Loucy (cell line): ENCODE results near the gene CDC73.
"Not testable (repeated sequence)": the region's sequence is repeated elsewhere in the genome, so short reads cannot be mapped to it uniquely, and the experiment has no call there.

Experiments
- H2AFZ ChIP-seq: fragments of 200-600 bp; sonication (generic); 2 replicates; pipeline ENCODE4 v1.6.0; 2016; ENCODE audit warnings: antibody characterized with exemption, mild to moderate bottlenecking, low read length, moderate library complexity
- H3F3A ChIP-seq: fragments of 200-600 bp; 2 replicates; pipeline ENCODE4 v1.6.0; 2016; ENCODE audit warnings: antibody characterized with exemption, low read depth, mild to moderate bottlenecking
- H3K27me3 ChIP-seq: fragments of 200-600 bp; sonication (generic); 2 replicates; pipeline ENCODE4 v1.6.1; 2014; ENCODE audit warnings: low read length, mild to moderate bottlenecking; ENCODE audit not compliant: insufficient read depth, poor library complexity, severe bottlenecking
- H3K36me3 ChIP-seq: fragments of 200-600 bp; sonication (generic); 2 replicates; pipeline ENCODE4 v1.6.1; 2016; ENCODE audit warnings: low read length; ENCODE audit not compliant: insufficient read depth
- H3K4me1 ChIP-seq: fragments of 200-600 bp; sonication (generic); 2 replicates; pipeline ENCODE4 v1.5.1; 2014; ENCODE audit warnings: low read length, mild to moderate bottlenecking; ENCODE audit not compliant: insufficient read depth, poor library complexity, severe bottlenecking
- H3K4me2 ChIP-seq: fragments of 200-600 bp; sonication (generic); 2 replicates; pipeline ENCODE4 v1.6.0; 2014; ENCODE audit warnings: antibody characterized with exemption, low read length, low read depth, mild to moderate bottlenecking; ENCODE audit not compliant: poor library complexity, severe bottlenecking
- H3K4me3 ChIP-seq: fragments of 200-600 bp; sonication (generic); 2 replicates; pipeline ENCODE4 v1.5.1; 2014; ENCODE audit warnings: low read length, mild to moderate bottlenecking, mixed read lengths; ENCODE audit not compliant: poor library complexity, severe bottlenecking
- H3K79me2 ChIP-seq: fragments of 200-600 bp; sonication (generic); 2 replicates; pipeline ENCODE4 v1.6.1; 2014; ENCODE audit warnings: low read length; ENCODE audit not compliant: insufficient read depth
- H3K9ac ChIP-seq: fragments of 200-600 bp; sonication (generic); 2 replicates; pipeline ENCODE4 v1.6.0; 2014; ENCODE audit warnings: mild to moderate bottlenecking, low read depth, low read length, moderate library complexity; ENCODE audit not compliant: poor library complexity, severe bottlenecking
- H3K9me2 ChIP-seq: fragments of 200-600 bp; sonication (generic); replicated peaks from 2 replicates; pipeline ENCODE4 v1.6.1; 2016; ENCODE audit warnings: low read depth, low read length, mixed read lengths
- H3K9me3 ChIP-seq: fragments of 200-600 bp; sonication (generic); 2 replicates; pipeline ENCODE4 v1.6.1; 2014; ENCODE audit warnings: mild to moderate bottlenecking, antibody characterized with exemption, low read length, low read depth; ENCODE audit not compliant: insufficient read depth
- H4K20me1 ChIP-seq: fragments of 200-600 bp; sonication (generic); 2 replicates; pipeline ENCODE4 v1.6.0; 2014; ENCODE audit warnings: antibody characterized with exemption, low read length, mild to moderate bottlenecking; ENCODE audit not compliant: insufficient read depth, poor library complexity, severe bottlenecking
- CTCF ChIP-seq: fragments of 200-600 bp; sonication (generic); conservative IDR thresholded peaks from 2 replicates; pipeline ENCODE4 v1.5.1; 2014; ENCODE audit warnings: mild to moderate bottlenecking, antibody characterized with exemption, low read length
- EZH2phosphoT487 ChIP-seq: fragments of 200-600 bp; IDR thresholded peaks from 2 replicates; pipeline ENCODE4 v1.6.1; 2018; ENCODE audit warnings: antibody characterized with exemption, mild to moderate bottlenecking, moderate library complexity, borderline replicate concordance

Gene CDC73

DNA sequence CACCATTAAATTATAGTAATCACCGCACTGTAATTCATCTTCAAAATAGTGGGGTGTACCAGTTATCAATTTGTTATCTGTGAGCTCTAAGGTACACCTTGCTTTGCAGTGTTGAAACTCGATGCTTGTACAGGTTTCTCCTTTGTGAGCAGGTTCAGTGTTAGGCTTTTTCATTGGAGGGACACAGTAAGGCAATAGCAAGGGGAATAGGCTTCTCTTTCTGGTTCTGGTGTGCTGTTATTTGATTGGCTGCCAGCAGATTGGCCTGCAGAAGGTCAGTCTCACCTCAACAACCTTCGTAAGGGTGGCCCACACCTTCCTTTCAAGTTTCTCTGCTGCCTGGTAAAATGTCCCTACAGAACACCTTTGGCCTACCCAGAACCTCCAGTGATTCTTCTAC lies 140.8 kb downstream of the CDC73 start:
- Histone ChIP-seq H3K9me3 (no peaks in the 10 kb centered on the region), H3K27me3 (no peaks in the 10 kb centered on the region), H3K9ac (no peak overlapping the region), H3K4me2 (no peak overlapping the region), H3F3A (no peaks in the 10 kb centered on the region), H3K36me3 (peaks cover 9% of the 10 kb centered on the region; the same call in 1 of the 2 replicates), H3K79me2 (no peaks in the 10 kb centered on the region), H2AFZ (no peak overlapping the region), H3K9me2 (no peaks in the 10 kb centered on the region), H3K4me1 (no peaks in the 10 kb centered on the region), H4K20me1 (no peaks in the 10 kb centered on the region), H3K4me3 (no peak overlapping the region)
- TF ChIP-seq CTCF = no peak
- no peak for TF ChIP-seq EZH2phosphoT487

- Histone ChIP-seq H4K20me1 (no peaks in the 10 kb centered on the region), H3F3A (no peaks in the 10 kb centered on the region), H3K9ac (no peak overlapping the region), H3K79me2 (no peaks in the 10 kb centered on the region), H3K4me3 (no peak overlapping the region), H3K9me2 (no peaks in the 10 kb centered on the region), H2AFZ (no peak overlapping the region), H3K4me1 (no peaks in the 10 kb centered on the region), H3K4me2 (no peak overlapping the region), H3K27me3 (no peaks in the 10 kb centered on the region), H3K36me3 (no peaks in the 10 kb centered on the region), H3K9me3 (no peaks in the 10 kb centered on the region)
- TF ChIP-seq EZH2phosphoT487 (no peak), CTCF (no peak)
Measured at GRCh38 chr1:193264313-193265065, 142.7 kb downstream of the CDC73 start.

DNA sequence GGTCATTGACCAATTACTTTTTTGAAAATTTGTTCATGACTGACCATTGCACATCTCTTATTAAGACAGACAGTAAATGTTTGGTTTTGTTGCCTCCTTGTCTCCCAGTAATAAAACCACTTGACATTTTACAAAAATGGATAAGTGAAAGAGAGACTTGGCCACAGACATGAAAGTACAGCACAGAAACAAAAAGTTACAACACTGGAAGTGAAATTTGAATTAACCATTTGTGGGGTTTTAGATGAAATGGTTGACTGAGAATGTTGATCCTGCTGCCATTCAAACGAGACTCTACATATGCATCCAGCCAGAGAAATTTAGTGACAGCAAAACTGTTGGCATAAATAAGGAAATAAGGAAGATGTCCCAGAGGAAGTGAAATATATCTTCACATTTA lies 143.9 kb downstream of the CDC73 start:
- no peaks in the 10 kb centered on the region for H3K9me2 ChIP-seq
- H3K4me1 ChIP-seq = no peaks in the 10 kb centered on the region
- H3K9me3 ChIP-seq = no peaks in the 10 kb centered on the region
- H3K4me2 ChIP-seq = no peak overlapping the region
- TF ChIP-seq CTCF (no peak), EZH2phosphoT487 (no peak)
- H3K36me3 ChIP-seq = no peaks in the 10 kb centered on the region
- H2AFZ ChIP-seq = no peak overlapping the region
- H3K79me2 ChIP-seq = no peaks in the 10 kb centered on the region
- no peak overlapping the region for H3K4me3 ChIP-seq
- no peak overlapping the region for H3K9ac ChIP-seq
- H3F3A ChIP-seq = no peaks in the 10 kb centered on the region
- no peaks in the 10 kb centered on the region for H3K27me3 ChIP-seq
- H4K20me1 ChIP-seq = no peaks in the 10 kb centered on the region

DNA sequence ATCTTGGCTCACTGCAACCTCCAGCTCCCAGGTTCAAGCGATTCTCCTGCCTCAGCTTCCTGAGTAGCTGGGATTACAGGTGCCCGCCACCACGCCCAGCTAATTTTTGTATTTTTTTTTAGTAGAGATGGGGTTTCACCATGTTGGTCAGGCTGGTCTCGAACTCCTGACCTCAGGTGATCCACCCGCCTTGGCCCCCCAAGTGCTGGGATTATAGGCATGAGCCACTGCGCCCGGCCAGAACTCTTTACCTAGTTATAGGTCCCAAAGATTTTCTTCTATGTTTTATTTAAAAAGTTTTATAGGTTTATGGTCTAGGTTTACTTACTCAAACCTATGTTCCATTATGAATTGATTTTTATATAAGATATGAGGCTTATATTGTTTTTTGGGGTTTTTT lies 145.0 kb downstream of the CDC73 start:
- H3K4me3 ChIP-seq, H3K4me1 ChIP-seq, H3K4me2 ChIP-seq, H3K27me3 ChIP-seq, H4K20me1 ChIP-seq, H3K9me2 ChIP-seq, H3K9ac ChIP-seq, H2AFZ ChIP-seq, H3K9me3 ChIP-seq, H3K79me2 ChIP-seq, H3K36me3 ChIP-seq, H3F3A ChIP-seq: not testable (repeated sequence)
